ENCODE measurements around the gene RRAS.

Gene RRAS

DNA sequence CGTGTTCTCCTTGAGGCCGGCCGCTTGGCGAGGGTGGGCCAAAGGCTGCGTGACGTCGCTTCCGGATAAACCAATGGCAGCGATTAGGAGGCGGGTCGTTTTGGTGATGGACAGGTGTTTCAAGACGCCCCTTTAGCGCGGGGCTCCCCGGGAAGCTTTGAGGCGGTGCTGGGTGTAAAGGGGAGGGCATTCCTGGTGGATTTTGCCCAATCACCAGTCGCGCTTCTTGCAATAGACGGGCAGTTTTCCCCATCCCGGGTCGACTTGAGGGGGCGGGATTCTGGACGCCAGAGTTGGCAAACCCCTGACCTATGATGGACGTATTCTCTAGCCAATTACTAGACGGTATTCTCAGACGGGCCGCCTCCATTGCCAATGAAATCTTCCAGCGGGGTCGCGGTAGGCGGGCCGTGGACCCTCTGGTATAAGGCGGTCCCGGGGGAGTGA is 36.9 kb upstream of the RRAS start:
- peak; percentile 97 for DNase-seq

DNA sequence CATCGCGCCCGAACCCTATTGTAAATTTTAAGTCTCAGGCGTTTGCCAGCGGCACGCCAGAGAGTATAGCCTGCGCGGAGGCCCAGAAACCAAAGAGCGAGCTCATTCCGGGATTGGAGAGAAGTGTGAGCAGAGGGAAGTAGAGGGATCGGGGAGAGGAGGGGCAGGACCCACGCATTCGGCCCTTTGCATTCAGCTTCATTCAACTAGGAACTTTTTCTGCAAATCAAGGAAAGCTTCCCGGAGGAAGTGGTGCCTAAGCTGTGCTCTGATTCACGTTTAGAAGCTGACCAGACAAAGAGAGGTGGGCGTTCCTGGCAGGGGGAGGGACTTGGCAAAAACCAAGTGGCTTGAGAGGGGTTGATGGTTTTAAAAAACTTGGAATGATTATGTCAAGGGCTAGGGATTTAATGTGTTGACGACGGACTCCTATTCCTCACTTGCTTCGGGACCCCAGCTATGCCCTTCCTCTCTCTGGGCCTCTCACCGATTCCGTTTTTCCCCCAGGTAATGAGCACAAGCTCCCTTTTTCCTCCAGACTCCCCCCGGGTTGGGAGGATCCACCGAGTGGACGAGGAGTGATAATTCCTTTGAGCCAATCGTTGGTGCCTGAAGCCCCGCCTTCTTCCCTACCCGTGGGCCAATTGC is 36.3 kb upstream of the RRAS start:
- DNase-seq: no peak

DNA sequence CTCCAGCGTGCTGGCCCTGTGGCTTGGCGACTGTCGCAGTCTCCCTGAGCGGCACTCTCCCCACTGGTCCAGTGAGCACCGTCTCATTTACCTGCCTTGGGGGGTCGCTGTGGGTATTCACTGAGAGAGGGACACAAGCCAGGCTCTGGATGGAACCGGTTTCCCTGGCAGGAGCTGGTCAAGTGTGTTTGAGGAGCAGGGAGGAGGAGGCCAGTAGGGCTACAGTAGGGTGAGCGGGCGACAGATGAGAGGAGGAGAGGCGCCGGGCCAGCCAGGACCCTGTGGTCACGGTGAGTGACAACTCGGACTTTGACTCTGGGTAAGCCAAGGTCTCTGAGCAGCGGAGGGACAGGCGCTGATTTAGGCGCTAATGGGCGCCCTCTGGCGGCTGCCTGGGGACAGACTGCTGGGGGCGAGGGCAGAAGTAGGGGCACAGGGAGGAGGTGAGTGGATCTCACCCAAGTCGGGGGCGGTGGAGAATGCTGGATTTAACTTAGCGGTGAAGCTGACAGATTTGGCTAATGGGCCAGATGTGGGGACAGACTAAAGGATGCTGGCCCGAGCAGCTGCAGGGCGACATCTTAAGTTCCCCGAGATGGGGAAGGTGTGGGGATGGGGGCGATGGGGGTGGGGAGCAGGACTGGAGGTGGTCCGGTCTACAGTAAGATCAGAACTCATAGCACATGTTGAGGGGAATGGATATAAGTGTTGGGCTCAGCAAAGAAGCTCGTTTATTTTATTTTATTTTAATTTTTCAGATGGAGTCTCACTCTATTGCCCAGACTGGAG is 32.4 kb upstream of the RRAS start:
- DNase-seq: peak; percentile 79

DNA sequence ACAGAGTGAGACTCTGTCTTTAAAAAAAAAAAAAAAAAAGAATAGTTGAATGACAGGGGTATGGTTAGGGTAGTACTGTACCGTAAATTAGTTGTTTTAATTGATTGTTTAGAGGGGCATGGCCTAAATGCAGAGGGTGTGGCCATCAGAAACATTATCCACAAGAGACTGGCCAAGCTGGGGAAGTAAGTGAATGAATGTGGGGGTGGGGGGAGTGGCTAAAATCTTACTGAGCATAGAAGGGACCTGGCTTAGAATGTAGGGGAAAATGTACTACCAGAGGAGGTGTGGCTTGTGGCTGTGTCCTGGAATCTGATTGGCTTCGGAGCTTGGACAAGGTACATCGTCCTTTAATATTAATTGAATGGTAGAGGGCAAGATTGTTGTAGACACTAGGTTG is 29.6 kb upstream of the RRAS start:
- DNase-seq: no peak

DNA sequence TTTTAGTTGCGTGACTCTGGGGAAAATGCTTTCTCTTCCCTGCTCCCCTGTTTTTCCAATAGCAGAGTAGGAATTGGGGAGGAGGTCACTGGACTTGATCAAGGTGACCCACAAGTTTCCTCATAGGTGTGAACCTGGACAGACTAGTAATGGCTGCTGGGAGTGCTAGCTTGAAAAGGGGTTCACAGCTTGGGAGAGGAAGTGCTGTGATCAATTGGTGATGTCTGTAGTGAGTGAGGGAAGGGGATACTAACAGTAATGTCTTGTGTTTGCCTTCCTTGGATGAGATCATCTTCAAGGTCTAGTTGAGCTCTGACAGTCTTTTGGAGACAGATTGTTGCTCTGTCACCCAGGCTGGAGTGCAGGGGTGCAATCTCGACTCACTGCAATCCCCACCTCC is 27.5 kb upstream of the RRAS start:
- DNase-seq: no peak

DNA sequence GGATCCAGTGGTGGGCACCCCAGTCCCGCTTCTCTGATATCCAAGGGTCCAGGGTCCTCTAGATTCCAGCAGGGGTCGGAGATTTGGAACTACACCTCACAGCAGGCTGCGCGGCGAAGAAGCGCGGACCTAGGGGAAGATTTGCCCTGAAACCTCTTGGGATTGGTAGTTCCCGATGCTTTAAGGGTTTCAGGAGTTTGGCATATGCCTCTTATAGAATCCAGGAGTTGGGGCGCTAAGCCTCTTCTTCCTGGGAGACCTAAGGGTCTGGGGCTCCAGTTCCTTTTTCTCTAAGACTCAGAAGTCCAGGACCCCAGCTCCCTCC is 26.1 kb upstream of the RRAS start:
- no peak for DNase-seq

DNA sequence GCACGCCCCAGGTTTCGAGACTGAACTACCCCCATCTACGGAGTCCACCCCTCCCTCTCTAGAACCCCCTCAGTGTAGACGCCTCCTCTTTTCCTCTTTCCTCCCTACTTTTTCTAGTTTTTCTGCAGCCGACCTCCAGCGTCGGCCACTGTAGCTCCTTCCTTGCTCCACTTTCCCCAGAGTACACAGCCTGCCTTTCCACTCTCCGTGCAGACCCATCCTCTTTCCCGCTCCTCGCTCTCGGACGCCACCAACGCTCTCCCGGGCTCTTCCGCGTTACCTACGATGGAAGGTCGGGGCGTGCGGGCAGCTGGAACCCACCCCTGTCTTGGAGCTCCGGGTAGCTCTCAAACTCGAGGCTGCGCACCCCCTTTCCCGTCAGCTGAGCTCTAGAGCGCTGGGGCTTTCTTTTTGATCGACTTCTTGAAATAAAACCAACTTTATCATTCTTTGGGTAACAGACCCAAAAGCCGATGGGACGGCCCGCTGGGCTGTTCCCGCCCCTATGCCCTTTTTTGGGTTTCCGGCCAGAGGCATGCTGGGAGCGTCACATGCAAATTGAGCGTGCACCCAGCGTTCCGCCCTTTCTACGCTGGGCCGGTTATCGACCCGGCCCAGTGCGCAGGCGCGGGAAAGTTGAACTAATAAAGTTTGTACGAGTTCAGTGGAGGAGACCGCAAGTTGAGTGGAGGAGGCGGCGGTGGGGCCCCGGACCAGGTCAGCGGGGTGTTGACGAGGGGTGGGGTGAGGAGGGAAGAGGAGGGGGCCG is 25.6 kb upstream of the RRAS start, which contains the start of the genes BCL2L12 and IRF3:
BCL2L12 (plus strand) TSS at position 583 of the 769 bp plus-strand sequence. CDS start 760 bp downstream, outside the sequence.
IRF3 (minus strand) TSS at position 507 of the 769 bp plus-strand sequence. CDS start 1,019 bp downstream, outside the sequence.
- DNase-seq: peak; percentile 100

DNA sequence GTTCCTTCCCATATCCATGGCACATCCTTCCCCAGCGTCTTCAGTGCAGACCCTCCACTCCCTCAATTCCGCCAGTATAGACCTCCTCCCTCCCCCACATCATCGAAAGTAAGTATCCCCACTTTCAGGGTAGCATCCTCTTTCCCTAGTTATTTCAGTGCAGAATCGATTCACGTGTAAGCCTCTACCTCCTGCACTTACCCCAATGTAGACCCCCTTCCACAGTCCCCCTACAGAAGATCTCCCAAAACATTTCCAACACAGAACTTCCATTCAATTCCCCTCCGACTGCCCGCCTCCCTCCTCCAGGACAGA is 25.1 kb upstream of the RRAS start:
- DNase-seq: no peak

DNA sequence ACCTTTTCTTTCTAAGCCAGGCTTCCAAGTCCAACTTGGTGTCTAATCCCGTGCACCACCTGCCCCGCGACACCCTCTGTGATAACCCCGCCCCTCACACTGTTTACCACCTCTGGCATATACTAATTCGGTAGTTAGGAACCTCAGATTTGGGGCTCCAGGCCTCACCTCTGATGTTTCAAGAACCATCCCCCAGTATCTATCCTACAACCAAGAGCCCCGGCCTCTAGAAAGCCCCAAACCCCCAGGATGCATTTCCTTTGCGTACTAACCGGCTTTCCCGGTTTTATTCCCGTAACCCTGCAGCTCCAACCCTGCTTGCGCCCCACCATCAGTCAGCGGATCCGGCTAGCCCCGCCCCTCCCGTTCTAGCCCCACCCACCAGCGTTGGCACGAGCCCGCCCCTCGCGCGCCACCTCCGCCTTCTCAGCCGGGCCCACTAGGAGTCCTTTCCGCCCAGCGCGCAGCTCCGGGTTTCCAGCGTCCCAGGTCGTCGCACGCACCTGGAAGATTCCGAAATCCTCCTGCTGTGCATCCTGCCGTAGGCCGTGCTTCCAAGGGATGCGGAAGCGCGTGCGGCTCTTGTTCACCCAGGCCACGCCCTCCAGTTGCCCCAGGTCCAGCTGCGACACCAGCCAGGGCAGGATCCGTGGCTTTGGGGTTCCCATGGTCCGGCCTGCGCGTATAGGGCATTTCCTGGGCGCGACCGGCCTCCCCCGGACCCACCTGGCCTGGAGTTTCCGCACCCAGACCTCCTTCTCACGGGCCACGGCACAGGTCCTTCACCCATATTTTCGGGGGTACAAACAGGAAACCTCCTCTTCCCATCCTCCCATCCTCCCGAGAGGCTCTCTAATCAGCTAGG is 24.5 kb upstream of the RRAS start:
- peak; percentile 93 for DNase-seq

DNA sequence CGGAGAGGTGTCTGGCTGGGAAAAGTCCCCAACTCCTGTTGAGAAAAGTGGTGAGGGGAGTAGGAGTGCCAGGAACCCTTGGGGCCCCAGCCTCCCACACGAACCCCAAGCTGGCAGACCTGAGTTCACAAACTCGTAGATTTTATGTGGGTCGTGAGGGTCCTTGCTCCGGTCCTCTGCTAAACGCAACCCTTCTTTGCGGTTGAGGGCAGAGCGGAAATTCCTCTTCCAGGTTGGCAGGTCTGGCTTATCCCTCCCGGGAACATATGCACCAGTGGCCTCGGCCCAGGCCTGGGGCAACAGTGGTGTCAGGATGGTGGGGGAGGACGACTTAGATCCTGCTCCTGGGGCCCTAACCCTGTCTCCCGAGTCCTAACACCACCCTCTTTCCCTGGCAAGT is 23.3 kb upstream of the RRAS start:
- DNase-seq: no peak

DNA sequence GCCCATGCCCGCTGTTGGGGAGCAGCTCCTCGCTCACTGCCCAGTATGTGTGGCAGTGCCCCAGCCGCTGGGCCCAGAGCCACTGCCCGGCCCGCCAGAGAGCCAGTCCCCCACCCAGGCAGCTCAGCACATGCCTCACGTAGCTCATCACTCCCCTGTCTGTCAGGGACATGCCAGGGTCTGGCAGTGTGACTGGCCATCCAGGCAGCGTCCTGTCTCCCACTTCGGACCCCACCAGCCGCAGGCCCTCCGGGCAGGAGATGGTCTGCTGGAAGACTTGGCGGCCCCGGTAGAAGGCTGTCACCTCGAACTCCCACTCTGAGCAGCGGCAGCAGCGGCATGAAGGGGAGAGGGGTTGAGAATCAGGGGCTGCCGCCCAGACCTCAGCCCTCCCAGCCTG is 22.1 kb upstream of the RRAS start:
- no peak for DNase-seq

DNA sequence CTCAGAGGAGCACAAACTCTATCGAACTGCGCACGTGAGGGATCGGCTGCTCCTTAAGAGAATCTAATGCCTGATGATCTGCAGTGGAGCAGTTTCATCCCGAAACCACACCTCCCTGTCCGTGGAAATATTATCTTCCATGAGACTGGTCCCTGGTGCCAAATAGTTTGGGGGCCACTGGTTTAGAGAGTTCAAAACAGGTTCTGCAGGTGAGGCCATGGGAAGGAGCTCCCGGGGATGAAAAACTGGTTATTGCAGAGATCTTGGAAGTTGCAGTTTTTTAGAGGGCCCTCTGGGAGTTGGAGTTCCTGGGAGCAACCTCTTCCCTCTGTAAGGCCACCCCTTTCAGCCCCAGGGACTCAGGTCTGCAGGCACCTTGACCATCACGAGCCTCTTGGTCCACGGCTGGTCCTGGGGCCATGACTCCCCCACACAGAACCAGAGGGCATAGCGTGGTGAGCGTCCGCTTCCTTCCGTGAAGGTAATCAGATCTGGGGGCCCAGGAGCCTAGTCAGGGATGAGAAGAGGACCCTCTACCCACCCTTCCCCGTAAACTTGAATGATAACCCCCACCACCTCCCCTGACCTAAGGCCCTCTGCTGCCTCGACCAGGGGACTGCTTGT is 20.5 kb upstream of the RRAS start:
- no peak for DNase-seq

DNA sequence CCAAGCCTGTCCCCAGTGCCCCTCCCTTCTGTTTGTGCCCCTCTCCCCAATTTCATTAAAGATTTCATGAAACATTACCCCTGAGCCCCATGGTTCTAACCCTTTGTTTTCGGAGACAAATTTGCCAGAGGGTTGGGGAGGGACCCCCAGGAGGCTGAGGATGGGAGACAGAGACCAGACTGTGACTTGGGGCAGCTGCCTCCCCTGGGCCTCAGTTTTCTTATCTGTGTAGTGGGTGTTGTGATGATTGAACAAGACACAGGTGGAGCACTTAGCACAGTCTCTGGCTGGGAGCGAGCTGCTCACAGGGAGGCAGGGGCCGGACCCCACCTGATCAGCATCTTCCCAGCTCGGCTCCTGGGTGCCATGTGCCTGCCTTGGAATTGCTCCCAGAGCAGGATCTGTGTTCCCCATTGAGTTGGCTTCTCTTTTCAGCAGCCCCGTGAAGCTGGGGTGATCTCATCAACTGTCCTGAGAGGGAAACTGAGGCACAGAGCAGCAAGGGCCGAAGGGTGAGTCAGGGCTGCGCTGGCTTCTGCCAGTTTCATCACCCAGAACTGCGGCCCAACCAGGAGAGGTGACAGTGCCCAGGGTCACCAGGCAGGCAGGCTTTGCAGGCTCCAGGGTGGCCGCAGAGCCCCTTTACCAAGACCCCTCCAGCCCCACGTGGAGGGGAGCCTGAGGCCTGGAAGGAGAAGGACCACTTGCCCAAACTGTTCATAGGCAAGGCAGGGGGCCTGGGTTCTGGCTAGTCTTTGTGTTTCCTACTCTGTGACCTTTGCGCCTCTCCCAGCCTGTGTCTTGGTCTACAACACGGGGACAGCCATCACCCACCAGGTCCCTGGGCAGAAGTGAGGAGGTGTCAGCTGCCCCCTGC is 18.9 kb upstream of the RRAS start:
- DNase-seq: no peak

DNA sequence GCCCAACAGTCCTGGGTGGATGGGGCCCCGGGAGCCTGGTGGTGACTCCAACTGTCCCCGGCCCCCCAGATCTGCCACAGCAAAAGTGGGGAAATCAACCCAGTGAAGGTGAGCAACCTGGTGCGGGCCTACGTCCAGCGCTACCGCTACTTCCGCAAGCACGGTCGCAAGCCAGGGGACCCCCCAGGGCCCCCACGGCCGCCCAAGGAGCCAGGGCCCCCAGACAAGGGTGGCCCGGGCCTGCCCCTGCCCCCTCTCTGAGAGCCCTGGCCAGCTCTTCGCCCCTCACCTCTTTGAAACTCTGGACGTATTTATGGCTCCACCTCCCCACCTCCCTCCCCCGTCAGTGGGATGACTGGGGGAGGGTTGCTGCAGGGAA is 18.2 kb upstream of the RRAS start:
- DNase-seq: no peak

DNA sequence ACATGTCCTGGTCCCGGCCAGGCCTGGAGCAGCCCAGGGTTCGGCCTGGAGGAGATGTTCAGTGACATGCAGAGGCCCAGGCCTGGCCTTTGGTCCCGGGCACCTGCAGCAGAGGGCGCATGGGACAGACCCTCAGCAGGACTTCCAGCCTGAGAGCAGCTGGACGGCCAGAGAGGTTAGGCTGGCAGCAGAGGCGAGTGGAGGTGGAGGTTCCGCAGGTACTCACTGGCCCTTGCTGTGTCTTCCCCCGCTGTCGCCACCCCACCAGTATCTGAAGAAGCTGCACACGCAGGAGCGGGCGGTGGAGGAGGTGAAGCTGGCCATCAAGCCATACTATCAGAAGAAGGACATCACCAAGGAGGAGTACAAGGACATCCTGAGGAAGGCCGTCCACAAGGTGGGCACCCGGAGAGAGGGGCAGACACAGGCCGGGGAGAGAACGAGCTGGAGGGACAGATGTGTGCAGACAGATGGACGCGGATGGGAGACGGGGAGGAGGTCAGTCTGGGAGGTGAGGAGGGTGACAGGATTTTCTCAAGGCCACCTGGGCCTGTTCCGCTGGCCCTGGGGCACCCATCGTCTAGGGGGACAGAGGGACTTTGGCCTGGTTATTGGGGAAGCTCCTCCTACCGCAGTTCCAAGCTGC is 17.7 kb upstream of the RRAS start:
- DNase-seq: no peak

DNA sequence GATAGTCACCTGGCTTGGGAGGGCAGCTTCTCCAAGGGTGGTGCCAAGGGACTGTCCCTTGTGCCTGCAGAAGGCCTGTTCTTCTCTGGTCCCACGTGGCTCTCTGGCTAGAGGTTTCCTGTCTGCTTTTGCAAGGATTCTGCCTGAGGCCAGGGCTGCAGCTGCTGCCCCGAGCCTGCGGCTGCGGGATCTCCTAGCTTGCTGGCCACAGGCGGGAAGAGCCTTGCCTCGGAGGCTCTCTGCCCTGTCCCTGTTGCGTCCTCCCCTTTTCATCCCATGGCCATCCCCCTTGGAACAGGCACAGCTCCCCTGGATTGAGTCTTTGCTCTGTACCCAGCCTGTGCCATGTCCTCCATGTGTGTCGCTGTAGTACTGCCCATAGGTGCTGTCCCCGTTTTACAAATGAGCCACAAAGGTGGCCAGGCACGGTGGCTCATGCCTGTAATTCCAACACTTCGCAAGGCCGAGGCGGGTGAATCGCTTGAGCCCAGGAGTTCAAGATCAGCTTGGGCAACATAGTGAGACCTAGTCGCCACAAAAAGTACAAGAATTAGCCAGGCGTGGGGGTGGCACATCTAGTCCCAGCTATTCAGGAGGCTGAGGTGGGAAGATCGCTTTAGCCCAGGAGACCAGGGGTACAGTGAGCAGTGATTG is 16.6 kb upstream of the RRAS start:
- DNase-seq: no peak

DNA sequence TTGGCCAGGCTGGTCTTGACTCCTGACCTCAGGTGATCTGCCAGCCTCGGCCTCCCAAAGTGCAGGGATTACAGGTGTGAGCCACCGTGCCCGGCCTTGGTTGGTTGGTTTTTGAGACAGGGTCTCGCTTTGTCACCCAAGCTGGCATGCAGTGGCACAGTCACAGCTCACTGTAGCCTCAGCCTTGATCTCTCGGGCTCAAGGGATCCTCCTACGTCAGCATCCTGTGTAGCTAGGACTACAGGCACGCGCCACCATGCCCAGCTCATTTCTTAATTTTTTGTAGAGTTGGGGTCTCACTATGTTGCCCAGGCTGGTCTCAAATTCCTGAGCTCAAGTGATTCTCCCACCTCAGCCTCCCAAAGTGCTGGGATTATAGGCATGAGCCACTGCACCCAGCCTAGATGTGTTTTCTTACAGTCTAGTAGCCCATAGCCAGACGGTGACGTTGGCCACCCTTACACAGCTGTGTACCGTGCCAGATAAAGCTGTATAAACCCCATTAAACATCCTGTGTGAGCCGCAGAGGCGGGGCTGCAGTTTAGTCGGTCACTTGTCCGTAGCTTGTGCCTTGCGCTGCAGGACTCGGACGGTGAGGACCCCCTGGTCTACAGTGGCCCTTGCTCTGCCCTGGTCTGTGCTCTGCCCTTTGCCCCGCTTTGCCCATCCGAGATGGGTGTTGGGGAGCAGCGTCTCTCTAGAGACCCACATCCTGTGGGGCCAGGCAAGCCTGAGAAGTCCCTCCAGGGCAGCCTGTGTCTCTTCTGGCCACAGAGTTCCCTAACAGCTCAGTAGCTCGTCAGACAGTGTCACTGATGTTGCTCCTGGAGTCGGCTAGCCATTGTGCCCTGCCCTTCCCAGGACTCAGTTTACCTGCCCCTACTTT is 15.9 kb upstream of the RRAS start:
- DNase-seq: no peak

DNA sequence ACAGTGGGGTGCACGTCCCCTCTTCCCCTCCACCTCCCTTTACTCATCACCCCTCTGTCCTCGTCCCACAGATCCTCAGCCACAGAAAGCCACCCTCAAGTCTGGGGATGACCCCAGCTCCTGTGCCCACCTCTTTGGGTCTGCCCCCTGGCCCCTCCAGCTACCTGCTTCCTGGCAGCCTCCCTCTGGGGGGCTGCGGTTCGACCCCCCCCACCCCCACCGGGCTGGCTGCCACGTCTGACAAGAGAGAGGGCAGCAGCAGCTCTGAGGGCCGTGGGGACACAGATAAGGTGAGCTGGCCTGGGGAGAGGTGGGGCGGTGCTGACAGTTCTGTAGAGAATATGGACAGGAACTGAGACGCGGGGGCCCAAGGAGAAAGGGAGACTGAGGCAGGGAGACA is 14.6 kb upstream of the RRAS start:
- DNase-seq: no peak

DNA sequence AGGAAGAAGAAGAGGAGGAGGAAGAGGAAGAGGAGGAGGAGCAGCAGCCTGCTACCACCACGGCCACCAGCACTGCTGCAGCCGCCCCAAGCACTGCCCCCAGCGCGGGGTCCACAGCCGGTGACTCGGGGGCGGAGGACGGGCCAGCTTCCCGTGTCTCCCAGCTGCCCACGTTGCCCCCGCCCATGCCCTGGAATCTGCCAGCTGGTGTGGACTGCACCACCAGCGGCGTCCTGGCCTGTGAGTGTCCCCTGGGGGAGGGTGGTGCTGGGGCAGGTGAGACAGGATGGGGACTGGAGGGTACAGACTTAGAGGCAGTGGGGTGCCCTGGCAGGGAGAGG is 13.5 kb upstream of the RRAS start:
- no peak for DNase-seq
